ENCODE measurements around the gene ARSD.

The ARSD gene

DNA sequence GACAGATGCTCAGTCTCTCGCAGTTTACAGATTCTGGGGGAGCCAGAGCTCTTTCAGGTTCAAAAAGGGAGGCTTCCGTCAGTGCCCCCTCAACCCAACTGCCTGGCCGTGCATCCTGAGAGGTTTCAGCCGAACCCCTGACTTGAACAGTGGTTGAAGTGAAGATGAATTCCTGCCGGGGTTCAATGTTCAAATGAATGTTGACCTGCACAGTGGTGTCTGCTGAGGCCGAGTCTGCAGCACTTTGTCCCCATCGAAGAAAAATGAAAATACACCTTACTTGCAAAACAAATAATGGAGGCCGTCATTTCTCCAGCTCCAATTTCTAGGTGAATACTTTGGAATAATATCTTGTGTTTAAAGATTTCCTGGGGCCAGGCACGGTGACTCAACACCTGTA, 66.7 kb downstream of the ARSD start:
- in situ Hi-C loops (cut with MboI; ENCODE audit: low sequenced_read_pairs), result no loop called here

DNA sequence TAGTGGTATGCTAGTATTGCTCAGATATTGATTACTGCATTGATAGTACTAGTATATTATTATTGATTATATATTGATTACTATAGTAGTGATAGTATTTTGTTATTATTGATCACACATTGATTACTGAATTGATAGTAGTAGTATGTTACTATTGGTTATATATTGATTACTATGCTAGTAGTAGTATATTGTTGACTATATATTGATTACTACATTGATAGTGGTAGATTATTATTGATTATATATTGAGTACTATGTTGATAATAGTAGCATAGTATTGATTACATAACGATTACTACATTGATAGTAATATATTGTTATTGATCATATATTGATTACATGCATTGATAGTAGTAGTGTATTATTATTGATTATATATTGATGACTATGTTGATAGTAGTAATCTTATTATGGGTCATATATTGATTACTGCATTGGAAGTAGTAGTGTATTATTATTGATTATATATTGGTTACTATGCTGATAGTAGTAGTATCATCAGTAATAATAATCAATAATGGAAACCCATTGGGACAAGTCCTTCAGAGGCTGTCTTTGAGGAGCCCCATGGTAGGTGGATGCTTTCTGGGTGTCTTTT, 69.8 kb downstream of the ARSD start:
- in situ Hi-C loops (cut with MboI; ENCODE audit: low sequenced_read_pairs), result no loop called here

DNA sequence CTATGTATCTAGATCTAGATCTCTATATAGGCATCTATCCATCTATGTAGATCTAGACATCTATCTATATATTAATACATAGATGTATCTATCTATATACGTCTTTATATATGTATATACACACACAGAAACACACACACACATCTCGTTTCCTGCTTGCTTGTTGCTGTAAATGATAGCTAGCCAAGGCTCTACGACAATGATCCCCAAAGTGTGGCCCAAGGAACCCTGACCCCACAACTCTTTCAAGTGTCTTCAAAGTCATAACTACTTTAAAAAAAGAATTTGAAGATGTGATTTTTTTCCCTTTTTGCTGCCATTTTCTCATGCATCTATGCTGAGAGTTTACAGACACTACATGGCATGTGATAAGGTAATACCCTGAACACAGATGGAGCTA, 71.6 kb downstream of the ARSD start:
- in situ Hi-C loops (cut with MboI; ENCODE audit: low sequenced_read_pairs), result no loop called here

DNA sequence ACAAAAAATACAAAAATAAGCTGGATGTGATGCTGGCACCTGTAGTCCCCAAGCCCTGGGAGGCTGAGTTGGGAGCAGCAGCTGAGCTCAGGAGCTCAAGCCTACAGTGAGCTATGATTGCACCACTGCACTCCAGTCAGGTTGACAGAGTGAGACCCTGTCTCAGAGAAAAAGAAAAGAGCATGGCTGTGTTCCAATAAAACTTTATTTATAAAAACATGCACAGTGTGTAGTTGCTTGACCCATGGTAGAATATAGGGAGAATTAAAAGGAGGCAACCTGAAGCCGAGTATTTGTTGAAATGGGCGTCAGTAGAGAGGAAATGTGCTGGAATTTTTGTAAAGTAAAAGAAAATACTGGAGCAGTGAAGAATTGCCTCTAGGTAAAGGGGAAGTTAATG, 73.4 kb downstream of the ARSD start:
- in situ Hi-C loops (cut with MboI; ENCODE audit: low sequenced_read_pairs), result no loop called here

DNA sequence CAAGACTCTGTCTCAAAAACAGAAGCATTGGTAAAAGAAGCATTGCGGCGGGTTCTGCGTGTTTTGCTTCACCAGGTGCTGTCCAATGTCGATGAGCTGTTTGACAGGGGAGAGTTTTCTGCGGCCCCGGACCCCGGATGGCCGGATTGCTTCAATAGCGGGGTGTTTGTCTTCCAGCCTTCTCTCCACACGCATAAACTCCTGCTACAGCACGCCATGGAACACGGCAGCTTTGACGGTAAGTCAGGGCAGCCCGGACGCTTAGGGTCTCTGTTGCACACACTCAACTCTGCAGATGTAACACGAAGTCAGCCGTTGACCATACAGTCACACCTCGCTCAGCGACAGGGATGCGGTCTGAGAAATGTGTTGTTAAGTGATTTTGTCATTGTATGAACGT, 74.2 kb downstream of the ARSD start:
- in situ Hi-C loops (cut with MboI; ENCODE audit: low sequenced_read_pairs), result no loop called here
